B cell (primary cell): ENCODE measurements around the gene UGDH. TPM values are rescaled to one million over a fixed set of nuclear protein-coding genes. Genes with fewer than 3 reads are reported as not detected.

ENCODE experiments used
- ATAC-seq: fragments of 200-7000 bp; cut with Tn5 transposase; one replicate; pipeline ENCODE4 v1.10.0; 2021; ENCODE audit warnings: low read depth, mild to moderate bottlenecking, moderate number of reproducible peaks, moderate library complexity
- CTCF ChIA-PET: fragments of 350-600 bp; sonication (Branson Sonifier 250); formaldehyde crosslinking; loops from one replicate; lab custom pipeline; 2021; ENCODE audit warnings: antibody characterized with exemption, inconsistent platforms; lab: Charles Lee
- POLR2A ChIA-PET: fragments of 350-600 bp; sonication (Branson Sonifier 250); formaldehyde crosslinking; loops from one replicate; lab custom pipeline; 2021; ENCODE audit warnings: antibody characterized with exemption; lab: Charles Lee
- DNase-seq: peaks from one replicate; pipeline ENCODE4 v3.0.0; 2013
- H2AFZ ChIP-seq: 2 replicates; pipeline ENCODE4 v1.6.1; 2012; ENCODE audit warnings: mild to moderate bottlenecking, low read depth, low read length; ENCODE audit not compliant: insufficient read depth, poor library complexity, severe bottlenecking
- H3K27ac ChIP-seq, 2 donors: 1 replicate in 1 of 2; 2 replicates in 1 of 2; pipeline ENCODE4 v1.5.1; 2012 to 2013; ENCODE audit warnings: low read length in 2 of 2, mild to moderate bottlenecking in 2 of 2, moderate library complexity in 1 of 2
- H3K27me3 ChIP-seq, 4 experiments: fragments of 200-600 bp in 1 of 4; sonication (generic) in 1 of 4; replicated peaks in 1 of 4; 1 replicate in 2 of 4; 2 replicates in 2 of 4; pipeline versions ENCODE4 v1.6.1 to v1.7.0; 2013 to 2016; ENCODE audit warnings: low read length in 3 of 4, mild to moderate bottlenecking in 2 of 4, mixed read lengths in 1 of 4, moderate library complexity in 1 of 4; ENCODE audit not compliant: insufficient read depth in 4 of 4, control insufficient read depth in 3 of 4; ENCODE audit errors: control extremely low read depth in 1 of 4
- H3K36me3 ChIP-seq, 2 experiments: replicated peaks in 1 of 2; 1 replicate in 1 of 2; 2 replicates in 1 of 2; pipeline versions ENCODE4 v1.6.1 to v1.7.1; 2013; ENCODE audit warnings: low read length in 1 of 2; ENCODE audit not compliant: insufficient read depth in 2 of 2, control insufficient read depth in 1 of 2; ENCODE audit errors: control extremely low read depth in 1 of 2, extremely low read depth in 1 of 2
- H3K4me1 ChIP-seq, 2 donors: fragments of 200-600 bp in 1 of 2; sonication (generic) in 1 of 2; 1 replicate in 1 of 2; 2 replicates in 1 of 2; pipeline versions ENCODE4 v1.5.1 to v1.6.1; 2013 to 2017; ENCODE audit warnings: low read length in 2 of 2; ENCODE audit not compliant: control insufficient read depth in 2 of 2, insufficient read depth in 2 of 2
- H3K4me2 ChIP-seq: replicated peaks from 2 replicates; pipeline ENCODE3; 2012; ENCODE audit warnings: mild to moderate bottlenecking, low read depth, low read length; ENCODE audit not compliant: poor library complexity, severe bottlenecking
- H3K4me3 ChIP-seq, 5 experiments: fragments of 200-600 bp in 1 of 5; sonication (generic) in 1 of 5; 1 replicate in 3 of 5; 2 replicates in 2 of 5; pipeline versions ENCODE4 v1.5.1 to v1.7.0; 2011 to 2016; ENCODE audit warnings: low read length in 4 of 5, mild to moderate bottlenecking in 4 of 5, low read depth in 2 of 5, control low read depth in 1 of 5, moderate library complexity in 1 of 5; ENCODE audit not compliant: insufficient read depth in 1 of 5; ENCODE audit errors: control extremely low read depth in 1 of 5, extremely low read depth in 1 of 5
- H3K79me2 ChIP-seq: fragments of 200-600 bp; sonication (generic); one replicate; pipeline ENCODE4 v1.6.0; 2016; ENCODE audit warnings: low read length; ENCODE audit not compliant: control insufficient read depth, insufficient read depth
- H3K9ac ChIP-seq: fragments of 200-600 bp; sonication (generic); 2 replicates; pipeline ENCODE4 v1.6.1; 2017; ENCODE audit warnings: mild to moderate bottlenecking, low read length, moderate library complexity
- H3K9me3 ChIP-seq, 3 donors: one replicate each; pipeline versions ENCODE4 v1.6.1 to v1.7.1; 2013; ENCODE audit warnings: low read length in 2 of 3; ENCODE audit not compliant: control insufficient read depth in 2 of 3, insufficient read depth in 1 of 3; ENCODE audit errors: control extremely low read depth in 1 of 3
- H4K20me1 ChIP-seq: 2 replicates; pipeline ENCODE4 v1.6.0; 2012; ENCODE audit warnings: mild to moderate bottlenecking, low read length; ENCODE audit not compliant: insufficient read depth, control insufficient read depth, poor library complexity, severe bottlenecking
- H3K27ac Mint-ChIP-seq: one replicate; pipeline ENCODE4 v1.8.0; 2021; ENCODE audit warnings: mixed read lengths
- H3K27me3 Mint-ChIP-seq: one replicate; pipeline ENCODE4 v1.8.0; 2021; ENCODE audit warnings: mixed read lengths
- H3K4me1 Mint-ChIP-seq: one replicate; pipeline ENCODE4 v1.8.0; 2021; ENCODE audit warnings: mixed read lengths
- H3K4me3 Mint-ChIP-seq: one replicate; pipeline ENCODE4 v1.8.0; 2021; ENCODE audit warnings: mixed read lengths
- H3K9me3 Mint-ChIP-seq: one replicate; pipeline ENCODE4 v1.8.0; 2022; ENCODE audit warnings: mixed read lengths; ENCODE audit not compliant: insufficient read depth
- EZH2 ChIP-seq: IDR thresholded peaks from 2 replicates; pipeline ENCODE4 v1.6.1; 2012; ENCODE audit warnings: borderline replicate concordance, low read depth, mild to moderate bottlenecking, moderate library complexity, low read length; ENCODE audit not compliant: insufficient read depth, poor library complexity, severe bottlenecking
- WGBS: methylation state at CpG from one replicate; pipeline ENCODE4 v1.1.5; 2013; ENCODE audit warnings: missing lambda C conversion rate; ENCODE audit not compliant: insufficient coverage; 5-methylcytosine and 5-hydroxymethylcytosine counted together
- intact Hi-C: fragments of 100-400 bp; cut with micrococcal nuclease; formaldehyde crosslinking; loops from one replicate; pipeline ENCODE4 v1.10.0; 2022
- polyA plus RNA-seq: library from polyadenylated mRNA; depleted of rRNA; stranded (reverse); fragments of >200 nt; gene quantifications from 2 replicates; pipeline ENCODE4 v1.2.3, GENCODE V29; 2012
- total RNA-seq, 2 donors: library from RNA; stranded (reverse); fragments of 120-200 nt in 1 of 2; gene quantifications; 1 replicate in 1 of 2; 2 replicates in 1 of 2; pipeline versions ENCODE4 v1.2.3 to v1.2.4, GENCODE V29; 2013 to 2022
- TF ChIP-seq, protein P1 (sequence below): fragments of 200-600 bp; IDR thresholded peaks from one replicate; pipeline ENCODE4 v1.8.0; 2022; ENCODE audit warnings: antibody characterized with exemption, mild to moderate bottlenecking

UGDH gene
- total and polyA plus RNA-seq, 2 donors (not counting 1 experiment from before 2014, with no cell fraction given): 3.5 to 25.4 TPM

DNA sequence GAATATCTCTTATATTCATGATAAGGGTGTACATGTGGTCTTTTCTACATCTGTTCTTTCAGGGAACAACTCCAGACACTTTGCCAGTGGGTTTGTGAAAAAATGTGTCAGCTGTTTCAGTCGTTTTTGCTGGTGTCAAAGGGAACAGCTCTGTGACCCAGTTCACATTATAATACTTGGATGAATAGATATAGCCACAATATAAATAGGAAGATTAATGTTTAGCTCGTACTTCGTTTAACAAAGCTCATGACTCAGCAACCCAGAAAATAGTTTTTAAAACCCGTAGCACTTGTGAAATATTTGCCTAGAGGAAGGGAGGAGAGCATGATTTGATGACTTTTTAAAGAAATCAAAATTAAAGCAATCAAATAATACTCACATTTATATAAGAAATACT lies 60.5 kb downstream of the UGDH start:
- POLR2A ChIA-PET: no interaction called here
- Histone ChIP-seq H3K79me2 (peaks cover 12% of the 10 kb centered on the region), H2AFZ (no peak overlapping the region), H3K9me3 (no peaks in the 10 kb centered on the region), H3K4me3 (no peak overlapping the region), H3K36me3 (peaks cover 4 to 15% of the 10 kb centered on the region in 2 experiments), H3K27me3 (no peaks in the 10 kb centered on the region), H3K4me2 (no peak overlapping the region), H3K9ac (no peak overlapping the region), H3K27ac (no peak overlapping the region), H4K20me1 (no peaks in the 10 kb centered on the region), H3K4me1 (peaks cover 5 to 7% of the 10 kb centered on the region in 2 donors)
- H3K27ac Mint-ChIP-seq: no peak overlapping the region
- H3K4me1 Mint-ChIP-seq: peaks cover 9% of the 10 kb centered on the region
- ATAC-seq: no peak
- H3K27me3 Mint-ChIP-seq: no peaks in the 10 kb centered on the region
- intact Hi-C loops: loop anchor here (5.0 to 10.0 kb wide), 2 partner anchors 378 to 861 kb away; no protein-coding TSS in a partner anchor
- WGBS: no CpG with 5 or more reads among the region's 4 CpGs
- no peak overlapping the region for H3K4me3 Mint-ChIP-seq
- CTCF ChIA-PET: interaction anchor here (0.6 to 1.9 kb wide), 7 partner anchors 10 to 1176 kb away, joined by 3 to 7 read pairs (median 4); partner anchors contain the start of genes PDS5A and SMIM14
- no peak for TF ChIP-seq EZH2
- TF ChIP-seq, protein P1, sequence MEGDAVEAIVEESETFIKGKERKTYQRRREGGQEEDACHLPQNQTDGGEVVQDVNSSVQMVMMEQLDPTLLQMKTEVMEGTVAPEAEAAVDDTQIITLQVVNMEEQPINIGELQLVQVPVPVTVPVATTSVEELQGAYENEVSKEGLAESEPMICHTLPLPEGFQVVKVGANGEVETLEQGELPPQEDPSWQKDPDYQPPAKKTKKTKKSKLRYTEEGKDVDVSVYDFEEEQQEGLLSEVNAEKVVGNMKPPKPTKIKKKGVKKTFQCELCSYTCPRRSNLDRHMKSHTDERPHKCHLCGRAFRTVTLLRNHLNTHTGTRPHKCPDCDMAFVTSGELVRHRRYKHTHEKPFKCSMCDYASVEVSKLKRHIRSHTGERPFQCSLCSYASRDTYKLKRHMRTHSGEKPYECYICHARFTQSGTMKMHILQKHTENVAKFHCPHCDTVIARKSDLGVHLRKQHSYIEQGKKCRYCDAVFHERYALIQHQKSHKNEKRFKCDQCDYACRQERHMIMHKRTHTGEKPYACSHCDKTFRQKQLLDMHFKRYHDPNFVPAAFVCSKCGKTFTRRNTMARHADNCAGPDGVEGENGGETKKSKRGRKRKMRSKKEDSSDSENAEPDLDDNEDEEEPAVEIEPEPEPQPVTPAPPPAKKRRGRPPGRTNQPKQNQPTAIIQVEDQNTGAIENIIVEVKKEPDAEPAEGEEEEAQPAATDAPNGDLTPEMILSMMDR: no peak
- no peak for DNase-seq
- H3K9me3 Mint-ChIP-seq: no peaks in the 10 kb centered on the region

DNA sequence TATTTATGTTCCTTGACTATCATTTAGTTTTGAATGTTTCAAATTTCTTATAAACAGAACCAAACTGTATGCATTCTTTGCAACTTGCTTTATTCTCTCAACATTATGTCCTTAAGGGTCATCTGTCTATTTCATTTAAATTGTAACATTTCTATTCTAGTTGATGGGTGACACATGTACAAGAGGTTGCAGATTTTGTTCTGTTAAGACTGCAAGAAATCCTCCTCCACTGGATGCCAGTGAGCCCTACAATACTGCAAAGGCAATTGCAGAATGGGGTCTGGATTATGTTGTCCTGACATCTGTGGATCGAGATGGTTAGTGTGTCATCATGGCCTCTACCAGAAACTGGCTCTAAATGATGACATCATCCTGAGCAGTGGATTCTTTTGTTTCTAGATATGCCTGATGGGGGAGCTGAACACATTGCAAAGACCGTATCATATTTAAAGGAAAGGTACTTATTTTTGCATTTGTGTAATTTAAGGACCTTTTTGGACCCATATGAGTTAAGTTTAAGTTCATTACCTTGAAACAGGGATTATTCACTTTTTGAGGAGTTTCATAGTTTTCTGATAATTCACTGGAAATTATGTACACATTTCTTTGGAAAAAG lies 62.2 kb downstream of the UGDH start:
- H3K27ac Mint-ChIP-seq: no peak overlapping the region
- CTCF ChIA-PET: interaction anchor here (0.5 kb wide), 1 partner anchor 168 kb away, joined by 4 read pairs; no protein-coding TSS in a partner anchor
- no peak for TF ChIP-seq EZH2
- TF ChIP-seq, protein P1: no peak
- no peak overlapping the region for H3K4me2 ChIP-seq
- no peaks in the 10 kb centered on the region for H3K27me3 Mint-ChIP-seq
- H3K4me1 Mint-ChIP-seq: peaks cover 10% of the 10 kb centered on the region
- peaks cover 6% of the 10 kb centered on the region in 2 donors for H3K4me1 ChIP-seq
- WGBS: no CpG with 5 or more reads among the region's 2 CpGs
- DNase-seq (no peak), ATAC-seq (no peak)
- H3K4me3 ChIP-seq: no peak overlapping the region
- H3K9ac ChIP-seq: no peak overlapping the region
- no peaks in the 10 kb centered on the region for H4K20me1 ChIP-seq
- no peaks in the 10 kb centered on the region for H3K9me3 Mint-ChIP-seq
- no peak overlapping the region for H3K4me3 Mint-ChIP-seq
- intact Hi-C loops: loop anchor here (5.0 to 10.0 kb wide), 2 partner anchors 380 to 862 kb away; no protein-coding TSS in a partner anchor
- peaks cover 22% of the 10 kb centered on the region for H3K79me2 ChIP-seq
- H3K27me3 ChIP-seq: no peaks in the 10 kb centered on the region
- no peaks in the 10 kb centered on the region for H3K9me3 ChIP-seq
- POLR2A ChIA-PET: no interaction called here
- peaks cover 7 to 12% of the 10 kb centered on the region in 2 experiments for H3K36me3 ChIP-seq
- no peak overlapping the region for H2AFZ ChIP-seq
- no peak overlapping the region for H3K27ac ChIP-seq
